Dedifferentiated amniotic fluid mesenchymal stem cell (primary cell): ENCODE measurements around the gene FOXP4.
"Not testable (repeated sequence)": the region's sequence is repeated elsewhere in the genome, so short reads cannot be mapped to it uniquely, and the experiment has no call there.

Experiments used
- DNase-seq: peaks from one replicate; pipeline ENCODE4 v3.0.0-alpha.2; 2016; ENCODE audit errors: extremely low spot score

Gene FOXP4

DNA sequence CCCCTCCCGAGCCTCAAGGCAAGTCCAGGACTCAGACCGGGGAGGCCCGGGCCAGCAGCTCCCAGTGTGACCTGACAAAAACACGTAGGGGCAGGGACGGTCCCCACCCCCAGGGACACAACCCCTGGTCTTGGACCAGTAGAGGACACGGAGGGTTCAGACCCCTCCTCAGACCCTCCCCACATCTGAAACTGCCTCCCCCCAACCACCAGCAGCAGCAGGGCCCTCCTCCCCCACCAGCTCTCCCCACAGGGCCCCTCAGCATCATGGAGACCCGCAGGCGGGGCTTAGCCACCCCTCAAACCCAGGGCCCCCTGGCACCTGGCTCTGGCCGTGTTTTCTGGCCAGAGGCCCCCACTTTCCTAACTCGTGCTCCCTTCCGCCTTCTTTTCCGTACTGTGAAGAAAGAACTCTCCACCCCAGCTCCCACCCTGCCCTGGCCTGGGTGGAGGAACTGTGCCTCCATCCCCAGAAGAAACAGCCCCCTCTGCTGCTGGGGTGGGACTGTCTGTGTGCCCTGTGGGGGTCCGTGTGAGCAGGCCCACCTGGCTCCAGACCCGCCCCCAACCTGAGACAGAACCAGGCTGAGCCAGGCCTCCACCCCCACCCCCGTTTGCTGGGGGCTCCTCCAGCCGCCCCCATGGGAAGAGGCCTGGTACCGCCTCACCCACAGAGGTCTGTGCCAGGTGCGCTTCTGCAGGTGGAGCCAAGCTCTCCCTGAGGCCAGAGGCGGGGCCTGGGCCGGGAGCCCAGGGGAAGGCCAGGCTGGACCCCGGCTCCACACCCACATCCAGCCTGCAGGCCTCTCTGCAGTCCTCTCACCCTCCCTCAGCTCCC, 53.1 kb downstream of the FOXP4 start:
- DNase-seq, result no peak

DNA sequence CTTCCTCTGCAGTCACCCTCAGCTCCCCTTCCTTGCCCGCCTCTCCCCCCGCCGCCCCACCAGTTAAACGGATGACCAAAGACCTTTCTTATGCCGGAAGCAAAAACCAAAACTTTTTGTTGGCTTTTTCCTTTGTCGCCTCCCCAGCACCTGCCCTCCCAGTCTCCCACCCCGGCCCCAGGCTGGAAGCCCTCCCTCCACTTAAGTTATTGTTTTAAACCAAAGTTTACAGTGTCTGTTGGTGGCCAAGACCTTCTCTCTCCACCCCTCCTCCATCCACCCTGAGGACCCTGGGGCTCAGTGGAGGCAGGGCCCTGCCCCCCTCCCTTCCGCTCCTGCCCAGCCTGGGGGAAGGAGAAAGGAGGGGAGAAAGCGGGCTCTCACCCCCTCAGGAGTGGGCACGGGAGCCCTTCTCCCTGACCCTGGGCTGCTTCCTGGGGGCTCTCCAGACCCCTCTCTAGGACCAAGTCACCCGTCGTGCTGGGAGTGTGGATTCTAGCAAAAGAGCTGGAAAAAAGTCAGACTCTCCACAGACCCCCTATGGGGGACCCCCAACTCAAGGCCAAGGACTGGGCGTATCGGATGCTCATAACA, 53.8 kb downstream of the FOXP4 start:
- no peak for DNase-seq

DNA sequence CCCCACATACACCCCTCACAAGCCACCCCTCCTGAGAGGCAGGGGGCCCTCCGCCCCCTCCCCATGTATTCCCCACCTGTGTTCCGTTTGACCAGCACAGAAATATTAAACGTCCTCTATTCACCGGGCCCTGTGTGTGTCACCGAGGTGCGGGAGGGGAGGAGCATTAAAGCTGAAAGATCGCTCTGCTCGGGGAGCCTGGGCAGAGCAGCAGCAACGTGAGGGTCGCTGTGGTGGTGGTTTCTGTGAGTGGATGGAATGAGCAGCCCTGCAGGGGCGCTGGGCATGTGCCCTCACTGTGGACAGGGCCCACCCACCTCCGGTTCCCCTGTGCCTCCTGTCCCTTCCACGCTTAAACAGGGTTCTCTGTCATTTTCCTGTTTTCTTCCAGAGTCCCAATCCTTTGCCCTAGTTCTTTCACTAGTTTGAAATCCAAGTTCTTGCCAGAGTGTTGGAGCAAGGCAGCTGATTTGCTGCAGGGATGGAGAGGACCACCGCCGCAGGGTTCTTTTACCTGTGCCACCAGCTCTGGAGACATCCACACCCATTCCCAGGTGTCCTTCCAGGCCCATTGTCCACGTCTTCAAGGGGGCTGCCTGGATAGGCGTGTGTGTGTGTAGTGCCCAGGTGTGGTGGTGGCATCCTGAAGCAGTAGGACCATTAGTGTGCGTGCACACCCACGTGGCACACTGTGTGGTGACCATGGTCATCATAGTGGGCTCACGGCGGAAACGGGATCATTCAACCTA, 54.5 kb downstream of the FOXP4 start:
- no peak for DNase-seq

DNA sequence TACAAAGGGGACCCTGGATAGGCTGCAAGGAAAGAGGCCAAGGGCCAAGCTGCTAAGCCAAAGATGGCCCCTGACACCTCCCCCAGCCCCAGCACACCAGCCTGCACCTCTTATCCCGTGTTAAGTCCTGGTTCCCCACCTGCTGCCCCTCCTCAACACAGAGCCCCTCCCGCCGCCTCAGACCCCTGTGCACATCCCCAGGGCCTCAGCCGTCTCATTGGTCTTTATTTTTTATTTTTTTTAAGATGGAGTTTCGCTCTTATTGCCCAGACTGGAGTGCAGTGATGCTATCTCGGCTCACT, 55.0 kb downstream of the FOXP4 start:
- DNase-seq, result no peak

DNA sequence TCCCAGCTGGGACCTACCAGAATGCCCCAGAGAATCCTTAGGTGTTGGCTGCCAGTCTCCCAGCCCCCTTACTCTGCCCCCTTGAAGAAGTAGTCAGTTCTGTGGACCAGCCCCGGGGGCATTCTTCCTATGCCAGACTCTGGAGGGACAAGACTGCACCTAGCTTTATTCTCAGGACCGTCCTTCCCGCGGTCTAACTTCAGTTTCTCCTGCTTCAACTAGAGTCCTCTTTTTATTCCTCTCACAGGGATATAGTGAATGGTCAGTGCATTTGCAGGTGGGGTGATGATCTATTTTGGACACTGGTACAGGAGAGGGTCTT, 56.2 kb downstream of the FOXP4 start:
- no peak for DNase-seq

DNA sequence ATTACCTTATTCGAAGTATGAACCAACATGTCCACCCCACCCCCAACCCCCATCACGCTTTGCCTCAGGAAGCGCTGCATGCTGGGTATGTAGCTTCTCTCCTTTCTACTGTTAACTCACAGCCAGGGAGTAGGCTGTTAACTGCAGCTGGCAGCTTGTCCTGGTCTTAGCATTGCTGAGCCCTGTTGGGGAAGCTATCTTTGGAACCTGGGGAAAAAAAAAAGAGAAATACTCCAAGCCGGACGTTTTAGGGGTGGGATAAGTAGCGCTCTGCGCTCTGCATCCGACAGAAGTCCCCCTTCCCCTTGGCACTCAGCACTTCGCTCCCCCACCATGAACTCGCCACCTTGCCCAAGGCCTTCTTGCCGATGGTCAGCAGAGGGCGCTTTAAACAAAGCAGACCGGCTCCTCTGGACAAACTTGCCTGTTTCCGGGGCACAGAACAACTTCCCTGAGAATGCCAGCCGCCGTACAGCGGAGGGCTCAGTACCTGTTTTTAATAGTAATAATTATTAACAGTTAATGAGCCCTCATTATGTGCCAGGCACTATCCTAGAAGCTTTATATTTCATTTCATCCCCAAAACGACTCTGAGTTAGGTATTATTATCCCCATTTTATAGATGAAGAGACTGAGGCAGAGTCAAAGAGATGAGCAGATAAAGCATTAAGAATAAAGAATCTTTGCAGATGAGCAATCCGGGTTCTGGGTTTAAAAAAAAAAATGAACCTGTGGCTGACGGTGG, 56.9 kb downstream of the FOXP4 start:
- DNase-seq, result peak; percentile 76

DNA sequence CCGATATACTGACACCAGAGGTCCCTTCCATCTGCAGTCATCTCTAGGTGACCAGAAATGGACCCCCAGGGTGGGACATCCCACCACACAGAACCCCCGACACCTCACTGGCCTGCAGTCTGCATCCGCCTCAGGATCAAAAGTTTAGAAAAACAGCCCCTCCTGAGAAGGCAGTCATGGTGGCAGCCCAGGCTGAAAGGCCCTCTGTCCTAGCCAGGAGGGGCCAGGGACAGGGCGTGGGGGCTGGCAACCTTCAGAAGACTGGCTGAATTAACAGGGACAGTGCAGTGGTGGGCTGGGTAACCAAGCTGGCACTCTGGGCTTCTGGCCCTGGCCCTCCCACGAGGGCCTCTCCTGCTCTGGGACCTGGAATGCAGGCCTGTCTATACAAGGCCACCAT, 57.8 kb downstream of the FOXP4 start:
- no peak for DNase-seq

DNA sequence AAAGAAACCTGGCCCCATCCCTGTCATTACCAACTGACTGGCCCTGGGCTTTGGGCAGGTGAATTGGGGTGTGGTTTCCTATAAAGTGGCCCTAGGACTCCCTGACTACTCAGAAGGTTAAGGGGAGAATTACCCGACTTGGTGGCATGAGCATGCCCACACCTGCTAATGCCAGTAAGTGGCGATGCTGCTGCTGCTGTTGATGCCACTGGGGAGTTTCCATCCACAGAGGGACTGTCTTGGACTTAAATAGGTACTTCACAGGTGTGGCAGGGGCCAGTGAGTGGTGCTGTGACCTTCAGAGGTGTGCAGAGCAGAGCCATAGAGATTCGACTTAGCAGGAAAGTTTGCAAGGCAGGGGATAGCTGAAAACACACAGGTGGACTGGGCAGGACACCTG, 59.5 kb downstream of the FOXP4 start:
- DNase-seq, result no peak

DNA sequence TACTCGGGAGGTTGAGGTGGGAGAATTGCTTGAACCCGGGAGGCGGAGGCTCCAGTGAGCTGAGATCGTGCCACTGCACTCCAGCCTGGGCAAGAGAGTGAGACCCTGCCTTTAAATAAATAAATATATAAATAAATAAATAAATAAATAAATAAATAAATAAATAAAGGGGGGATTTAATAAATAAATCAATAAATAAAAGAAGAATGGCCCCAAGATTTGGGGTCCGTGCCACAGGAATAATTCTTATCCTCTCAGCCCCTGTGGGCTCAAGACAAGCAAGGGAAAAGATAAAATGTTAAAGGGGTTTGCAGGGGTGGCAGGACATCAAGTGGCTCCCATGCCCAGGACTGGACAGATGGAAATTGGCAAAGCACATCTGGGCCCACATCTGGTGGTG, 60.9 kb downstream of the FOXP4 start:
- DNase-seq, result no peak

DNA sequence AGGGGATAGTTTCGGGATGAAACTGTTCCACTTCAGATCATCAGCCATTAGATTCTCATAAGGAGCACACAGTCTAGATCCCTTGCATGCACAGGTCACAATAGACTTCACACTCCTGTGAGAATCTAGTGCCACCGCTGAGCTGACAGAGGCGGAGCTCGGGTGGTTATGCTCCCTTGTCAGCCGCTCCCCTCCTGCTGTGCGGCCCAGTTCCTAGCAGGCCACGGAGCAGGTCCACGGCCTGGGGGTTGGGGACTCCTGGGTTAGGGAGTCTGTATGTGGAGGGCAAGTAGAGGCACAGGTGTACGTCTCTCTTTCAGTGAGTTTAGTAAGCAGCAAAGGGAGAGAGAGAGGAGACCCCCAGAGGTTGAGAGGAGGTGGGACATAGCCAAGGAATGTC, 61.6 kb downstream of the FOXP4 start:
- DNase-seq, result no peak

DNA sequence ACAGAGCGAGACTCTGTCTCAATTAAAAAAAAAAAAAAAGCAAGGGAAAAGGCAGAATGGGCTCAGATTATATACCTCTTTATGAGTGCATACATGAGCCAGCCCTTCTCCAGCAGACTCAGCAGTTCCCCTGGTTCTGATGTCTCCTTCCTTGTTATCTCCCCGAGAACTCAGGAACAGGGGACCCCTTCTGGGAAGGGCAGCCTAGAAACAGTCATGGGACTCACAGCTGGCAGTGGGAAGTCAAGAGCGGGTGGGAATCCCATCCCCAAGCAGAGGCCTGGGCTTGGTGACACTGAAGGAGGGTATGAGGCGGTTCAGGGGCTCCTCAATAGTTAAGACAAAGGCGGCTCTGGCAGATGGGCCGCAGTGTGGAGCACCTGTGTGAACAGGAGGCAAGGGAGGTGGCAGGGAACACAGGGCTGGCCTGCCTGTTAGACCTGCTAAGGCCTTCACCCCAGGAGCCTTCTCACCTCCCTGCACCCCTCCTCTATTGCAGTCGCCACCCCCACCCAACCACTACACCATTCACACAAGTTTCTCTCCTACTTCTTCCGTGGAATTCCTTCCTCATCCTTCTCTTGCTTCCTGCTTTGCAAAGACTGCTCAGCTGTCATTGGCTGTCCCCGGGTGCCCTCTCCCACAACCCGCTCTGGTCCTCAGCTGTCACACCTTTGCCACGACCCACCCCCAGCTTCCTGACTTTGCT, 62.4 kb downstream of the FOXP4 start:
- no peak for DNase-seq

DNA sequence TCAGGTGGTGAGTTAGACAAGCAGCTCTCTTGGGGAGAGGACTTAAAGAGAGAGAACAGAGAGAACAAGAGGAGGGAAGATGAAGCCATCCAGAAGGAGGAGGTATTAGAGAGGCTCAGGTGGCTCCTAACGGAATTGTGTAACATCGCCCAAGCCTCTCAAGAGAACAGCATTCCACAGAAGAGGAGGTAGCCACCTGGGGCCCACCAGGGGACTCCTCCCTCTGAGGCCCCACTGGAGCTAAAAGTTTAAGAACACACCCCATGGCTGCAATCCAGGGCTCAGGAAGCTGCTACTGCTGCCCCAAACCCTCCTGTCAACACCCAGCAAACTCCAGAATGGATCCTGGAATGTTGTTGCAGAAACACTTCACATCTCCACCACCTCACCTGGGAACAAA, 68.5 kb downstream of the FOXP4 start:
- DNase-seq, result no peak

DNA sequence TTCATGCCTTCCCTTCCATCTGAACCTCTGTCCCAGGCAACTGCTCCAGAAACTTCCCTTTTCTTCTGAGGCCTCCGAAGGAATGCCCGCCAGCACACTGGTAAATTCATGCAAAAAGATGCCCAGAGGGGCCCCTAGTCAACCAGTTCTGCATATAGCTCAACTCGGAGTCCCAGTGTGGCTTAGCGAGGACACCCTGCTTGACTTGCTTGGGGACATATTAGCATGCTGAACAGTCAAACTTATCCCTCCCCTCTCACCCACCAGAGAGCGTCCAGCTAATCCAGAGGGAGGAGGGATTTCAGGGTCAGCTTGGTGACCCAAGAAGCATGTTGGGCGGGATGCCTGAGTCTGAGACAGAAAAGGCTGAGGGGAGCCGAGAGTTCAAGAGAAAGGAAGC, 69.1 kb downstream of the FOXP4 start:
- DNase-seq, result no peak

DNA sequence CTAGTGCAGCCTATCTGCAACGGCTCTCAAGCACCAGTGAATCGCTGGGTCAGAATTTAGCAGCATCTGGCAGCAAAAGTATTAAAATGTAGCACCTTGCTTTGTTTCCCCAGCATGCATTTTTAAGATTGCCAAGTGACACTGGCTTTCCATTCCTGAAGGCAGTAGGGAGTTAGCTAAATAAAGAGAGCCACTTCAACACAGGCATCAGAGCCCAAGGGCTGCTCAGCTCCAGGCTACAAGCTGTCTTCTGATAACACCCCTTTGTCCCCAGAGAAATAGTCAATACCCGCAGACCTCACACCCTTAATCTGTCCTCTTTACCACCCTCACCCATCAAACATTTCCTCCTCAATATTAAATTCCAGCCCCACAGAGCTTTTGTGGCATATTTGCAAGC, 72.4 kb downstream of the FOXP4 start:
- DNase-seq, result no peak

DNA sequence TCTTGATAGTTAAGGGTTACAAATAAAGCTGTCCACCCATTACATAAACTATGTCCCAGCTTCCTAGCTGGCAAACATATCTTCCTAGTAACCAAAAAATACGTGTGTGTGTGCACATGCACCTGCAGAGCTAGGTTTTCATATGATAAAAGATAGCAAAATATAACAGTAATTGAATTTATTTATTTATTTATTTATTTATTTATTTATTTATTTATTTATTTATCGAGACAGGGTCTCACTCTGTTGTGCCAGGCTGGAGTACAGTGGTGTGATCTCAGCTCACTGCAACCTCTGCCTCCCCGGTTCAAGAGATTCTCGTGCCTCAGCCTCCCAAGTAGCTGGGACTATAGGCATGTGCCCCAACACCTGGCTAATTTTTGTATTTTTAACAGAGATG, 73.0 kb downstream of the FOXP4 start:
- not testable (repeated sequence) for DNase-seq

DNA sequence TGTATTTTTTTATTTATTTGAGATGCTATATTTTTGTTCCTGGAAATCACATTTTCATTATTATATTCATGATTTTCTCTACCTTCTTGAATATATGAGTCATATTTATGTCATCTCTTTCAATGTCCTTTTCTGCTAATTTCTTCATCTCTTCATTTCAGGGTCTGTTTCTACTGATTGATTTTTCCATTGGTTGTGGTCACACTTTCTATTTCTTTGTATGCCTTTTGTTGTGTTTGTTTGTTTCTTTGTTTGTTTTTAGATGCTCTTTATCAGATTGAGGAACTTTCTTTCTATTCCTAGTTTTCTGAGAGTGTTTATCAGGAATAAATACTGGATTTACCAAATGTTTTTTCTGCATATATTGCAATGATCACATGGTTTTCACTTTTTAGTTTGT, 75.2 kb downstream of the FOXP4 start:
- DNase-seq, result no peak

DNA sequence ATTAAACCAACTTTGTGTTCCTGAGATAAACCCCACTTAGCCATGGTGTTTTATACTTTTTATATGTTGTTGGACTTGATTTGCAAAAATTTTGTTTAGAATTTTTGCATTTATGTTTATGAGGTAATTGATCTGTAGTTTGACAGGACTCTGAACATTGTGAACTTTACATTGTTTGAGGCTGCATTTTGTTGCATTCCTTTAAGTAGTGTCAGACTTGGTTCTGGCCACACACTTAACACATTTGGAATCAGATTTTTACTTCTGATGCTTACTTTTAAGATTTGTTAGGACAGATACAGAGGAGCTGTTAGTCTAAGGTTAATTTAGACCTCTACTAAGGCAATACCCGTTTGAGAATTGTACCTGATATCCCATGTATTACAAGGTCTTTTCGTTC, 75.6 kb downstream of the FOXP4 start:
- no peak for DNase-seq

DNA sequence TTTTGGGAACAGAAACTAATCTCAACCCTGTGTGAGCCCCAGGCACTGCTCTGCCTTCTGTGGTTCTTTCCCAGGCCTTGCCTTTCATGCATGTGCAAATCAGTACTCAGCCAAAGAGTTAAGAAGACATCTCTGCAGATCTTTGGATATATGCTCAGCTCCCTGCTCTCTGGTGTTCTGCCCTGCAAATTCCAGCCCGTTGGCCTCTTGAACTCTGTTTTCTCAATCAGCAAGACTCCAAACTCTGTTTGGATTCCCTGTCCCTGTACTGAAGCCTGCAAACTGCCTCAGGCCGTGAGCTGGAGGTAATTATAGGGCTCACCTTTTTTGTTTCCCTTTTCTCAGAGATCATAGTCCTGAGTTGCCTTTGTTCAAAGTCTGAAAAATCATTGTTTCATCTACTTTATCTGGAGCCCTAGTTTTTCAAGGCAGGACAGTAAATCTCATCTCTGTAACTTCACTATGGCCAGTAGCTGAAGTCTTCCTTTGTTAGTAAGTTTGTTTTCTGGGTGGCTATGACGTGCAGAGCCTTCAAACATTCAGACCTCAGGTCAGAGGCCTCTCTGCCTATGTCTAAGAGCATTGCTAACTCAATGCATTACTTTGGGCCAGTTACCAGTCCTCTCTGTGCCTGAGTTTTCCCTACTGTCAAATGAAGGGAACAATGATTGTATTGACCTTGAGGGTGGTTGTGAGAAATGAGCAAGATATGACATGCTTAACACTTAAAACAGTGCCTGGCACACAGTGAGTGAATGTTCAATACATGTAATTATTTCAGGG, 76.2 kb downstream of the FOXP4 start:
- DNase-seq, result no peak

DNA sequence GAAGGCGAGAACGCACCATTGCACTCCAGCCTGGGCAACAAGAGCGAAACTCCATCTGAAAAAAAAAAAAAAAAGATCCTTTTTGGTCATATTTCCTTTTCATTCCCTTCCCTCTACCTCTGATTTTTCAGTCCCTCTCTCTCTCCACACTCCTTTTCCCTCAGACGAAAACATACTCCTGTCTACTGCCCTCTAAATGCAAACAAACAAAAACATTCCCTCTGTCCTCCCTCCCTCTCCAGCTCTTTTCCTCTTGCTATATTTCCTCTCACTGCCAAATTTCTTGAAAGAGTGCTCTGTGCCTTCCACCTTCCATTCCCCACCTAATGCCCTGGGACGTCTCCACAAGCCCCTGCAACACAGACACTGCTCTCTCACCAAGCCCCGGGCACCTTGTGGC, 77.1 kb downstream of the FOXP4 start:
- no peak for DNase-seq

DNA sequence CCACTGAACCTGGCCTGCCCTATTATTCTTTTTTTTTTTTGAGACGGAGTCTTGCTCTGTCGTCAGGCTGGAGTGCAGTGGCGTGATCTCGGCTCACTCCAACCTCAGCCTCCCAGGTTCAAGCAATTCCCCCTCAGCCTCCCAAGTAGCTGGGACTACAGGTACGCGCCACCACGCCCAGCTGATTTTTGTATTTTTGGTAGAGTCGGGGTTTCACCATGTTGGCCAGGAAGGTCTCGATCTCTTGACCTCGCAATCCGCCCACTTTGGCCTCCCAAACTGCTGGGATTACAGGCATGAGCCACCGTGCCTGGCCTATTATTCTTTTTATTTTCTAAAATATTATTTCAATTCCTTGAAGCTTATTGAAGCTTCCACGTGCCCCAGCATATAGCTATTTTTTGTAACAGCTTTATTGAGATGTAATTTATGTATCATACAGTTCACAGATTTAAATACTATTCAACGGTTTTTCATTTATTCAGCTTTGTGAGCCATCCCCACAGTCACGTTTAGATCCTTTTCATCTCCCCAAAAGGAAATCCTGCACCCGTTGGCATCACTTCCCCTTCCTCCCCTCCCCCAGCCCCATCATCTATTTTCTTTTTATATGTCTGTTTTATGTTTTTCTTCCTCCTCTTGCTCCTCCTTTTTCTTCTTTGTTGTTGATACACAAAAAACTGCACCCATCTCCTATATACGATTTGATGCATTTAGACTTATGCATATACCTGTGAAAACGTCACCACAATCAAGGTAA, 78.6 kb downstream of the FOXP4 start:
- DNase-seq, result no peak
